Activated CD4-positive, alpha-beta T cell treated with anti-CD3 and anti-CD28 coated beads, Interleukin-2, Interleukin-4, amounts not matched to agents 100 ng/mL and 50 ng/mL, durations not matched to agents 16 hours and 8 hours (primary cell): ENCODE results near the gene ELF5.
A peak's percentile ranks its signal among the peaks of the same experiment; 100 is the strongest.

Experiments used
- DNase-seq: peaks from one replicate; pipeline ENCODE4 v3.0.0-alpha.2; 2020; ENCODE audit warnings: low spot score

Gene ELF5

GRCh38 chr11:34522188-34522587, 8.6 kb upstream of the ELF5 start:
- no peak for DNase-seq

- DNase-seq = no peak
These were observed 7.7 kb upstream of the ELF5 start for GRCh38 chr11:34521265-34521664.

GRCh38 chr11:34519595-34520235, 6.1 kb upstream of the ELF5 start:
- DNase-seq = no peak

- no peak for DNase-seq
These were observed 2.9 kb upstream of the ELF5 start for GRCh38 chr11:34516247-34517040.

GRCh38 chr11:34514597-34514996, 1.0 kb upstream of the ELF5 start:
- DNase-seq = no peak

GRCh38 chr11:34512840-34513681, 533 bp downstream of the ELF5 start:
- peak; percentile 53 for DNase-seq

- DNase-seq = no peak
These were observed 2.9 kb downstream of the ELF5 start for GRCh38 chr11:34510673-34511072.

- DNase-seq = no peak
These were observed 3.4 kb downstream of the ELF5 start for GRCh38 chr11:34510218-34510617.

GRCh38 chr11:34509336-34509876, 4.2 kb downstream of the ELF5 start:
- no peak for DNase-seq

- DNase-seq = no peak
These were observed 5.1 kb downstream of the ELF5 start for GRCh38 chr11:34508524-34508923.

- DNase-seq = no peak
These were observed 6.0 kb downstream of the ELF5 start for GRCh38 chr11:34507610-34508009.

- no peak for DNase-seq
These were observed 6.4 kb downstream of the ELF5 start for GRCh38 chr11:34507156-34507555.

- DNase-seq = no peak
These were observed 7.7 kb downstream of the ELF5 start for GRCh38 chr11:34505874-34506273.

GRCh38 chr11:34502949-34503348, 10.6 kb downstream of the ELF5 start:
- DNase-seq = no peak

- DNase-seq = no peak
These were observed 11.6 kb downstream of the ELF5 start for GRCh38 chr11:34501949-34502348.

GRCh38 chr11:34501500-34501899, 12.1 kb downstream of the ELF5 start:
- no peak for DNase-seq

- DNase-seq = no peak
These were observed 13.7 kb downstream of the ELF5 start for GRCh38 chr11:34499719-34500500.

- DNase-seq = no peak
These were observed 17.7 kb downstream of the ELF5 start for GRCh38 chr11:34495724-34496377.

GRCh38 chr11:34495239-34495723, 18.3 kb downstream of the ELF5 start:
- no peak for DNase-seq

- DNase-seq = no peak
These were observed 19.5 kb downstream of the ELF5 start for GRCh38 chr11:34493926-34494595.
